Ovary (tissue), 3 donors: Measurements from ENCODE around the gene MCM5.

Experiments used
- CTCF ChIP-seq, 3 donors: fragments of 450-650 bp in 2 of 3; fragments of 200-600 bp in 1 of 3; IDR thresholded peaks; one replicate each; pipeline versions ENCODE4 v1.5.1 to v1.8.0; 2016 to 2022; ENCODE audit warnings: antibody characterized with exemption in 3 of 3, mild to moderate bottlenecking in 1 of 3
- EP300 ChIP-seq: sonication (generic); formaldehyde crosslinking; IDR thresholded peaks from one replicate; pipeline ENCODE4 v1.6.1; 2017; ENCODE audit warnings: antibody characterized with exemption
- donor health status: DM: no; HTN: no; CAD: no.

GRCh38 chr22:35352214-35353111, 47.5 kb upstream of the MCM5 start:
- TF ChIP-seq CTCF (IDR thresholded peaks at IDR 0.05) = no peak
- TF ChIP-seq EP300 = no peak
